ENCODE results near the gene TFB2M. TPM values are rescaled to one million over a fixed set of nuclear protein-coding genes. Genes with fewer than 3 reads are reported as not detected.

TFB2M gene
- total RNA-seq, 2 experiments from 2014 or later, result 7.2 to 13.9 TPM

DNA sequence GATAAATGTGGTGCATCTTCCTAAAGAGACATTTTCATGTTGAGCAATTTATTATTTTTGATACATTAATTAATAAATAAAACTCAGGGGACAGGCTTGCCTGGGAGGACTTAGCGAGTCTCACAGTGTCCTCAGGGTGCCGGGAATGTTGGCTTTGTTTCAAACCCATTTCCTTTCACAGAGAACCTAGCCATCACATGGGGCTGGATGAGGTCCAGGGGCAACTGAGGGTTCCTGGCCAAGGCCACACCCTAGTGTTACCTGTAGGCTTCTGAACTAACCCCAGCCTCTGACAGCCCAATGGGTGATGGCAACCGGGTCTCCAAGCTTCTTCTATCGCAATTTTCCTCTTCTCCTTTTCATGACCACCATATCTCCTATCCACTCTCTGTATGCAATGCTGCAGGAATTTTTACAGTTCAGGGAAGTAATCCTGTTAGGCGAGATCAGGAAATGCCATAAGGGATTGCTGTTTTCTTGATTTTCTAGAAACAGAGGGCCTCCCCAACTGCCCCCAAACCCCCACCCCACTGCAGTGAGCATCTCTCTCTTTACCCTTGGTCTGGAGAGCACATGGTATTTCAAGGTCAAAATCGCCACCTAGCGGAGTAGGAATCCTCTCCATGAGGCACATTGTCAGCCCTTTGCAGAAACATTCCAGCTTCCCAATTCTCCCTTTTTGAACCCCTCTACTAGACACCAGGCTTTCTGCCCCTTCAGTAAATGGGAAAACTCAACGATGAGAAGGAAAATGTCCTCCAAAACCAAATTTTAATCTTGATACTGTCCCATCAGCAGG, 36.9 kb downstream of the TFB2M start:
- no peak overlapping the region for H3K27ac Mint-ChIP-seq
- H3K9me3 Mint-ChIP-seq (ENCODE audit: low read depth), result no peaks in the 10 kb centered on the region
- H3K4me3 Mint-ChIP-seq, result no peak overlapping the region
- H3K4me1 Mint-ChIP-seq, result peaks cover 17% of the 10 kb centered on the region
- peak; percentile 21 for DNase-seq
- ATAC-seq, result no peak
- H3K27me3 Mint-ChIP-seq, result no peaks in the 10 kb centered on the region
- peaks cover 8% of the 10 kb centered on the region for H3K36me3 Mint-ChIP-seq
- CTCF ChIA-PET, result no interaction called here

DNA sequence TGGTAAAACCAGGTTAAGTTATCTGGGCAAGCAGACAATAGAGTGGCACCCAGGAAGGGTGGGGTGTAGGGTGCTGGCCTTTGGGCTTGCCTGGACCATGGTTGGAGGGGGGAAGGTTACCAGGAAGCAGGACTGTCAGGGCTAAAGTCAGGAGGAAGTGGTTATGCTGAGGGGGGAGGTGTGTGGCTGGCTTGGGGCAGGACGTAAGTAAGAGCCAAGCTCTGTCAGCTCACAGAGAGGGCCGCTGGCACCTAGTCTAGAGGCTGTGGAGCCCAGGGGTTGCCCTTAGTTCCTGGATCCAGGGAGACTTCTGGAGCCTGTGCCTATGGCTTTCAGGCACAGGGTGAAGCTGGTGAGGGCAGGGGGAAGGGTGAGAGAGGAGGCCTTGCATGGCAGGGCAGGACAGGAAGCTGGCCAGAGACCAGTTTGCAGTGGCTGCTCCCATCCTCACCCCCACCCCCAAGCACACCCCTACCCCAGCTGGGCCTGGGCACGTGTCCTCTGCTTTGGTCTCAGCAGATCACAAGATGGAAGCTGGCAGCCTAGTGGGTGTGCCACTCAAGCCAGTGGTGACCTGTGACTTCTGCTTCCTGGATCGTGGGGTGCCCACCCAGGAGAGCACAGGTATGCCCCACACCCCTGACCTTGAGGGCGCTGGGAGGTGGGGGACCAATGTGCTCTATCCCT, 38.5 kb downstream of the TFB2M start:
- peak; percentile 88 for ATAC-seq
- peaks cover 17% of the 10 kb centered on the region for H3K4me1 Mint-ChIP-seq
- CTCF ChIA-PET, result no interaction called here
- H3K27me3 Mint-ChIP-seq, result no peaks in the 10 kb centered on the region
- peak overlapping the region; percentile 83 for H3K27ac Mint-ChIP-seq
- DNase-seq, result peak; percentile 70
- H3K36me3 Mint-ChIP-seq, result peaks cover 8% of the 10 kb centered on the region
- no peak overlapping the region for H3K4me3 Mint-ChIP-seq
- no peaks in the 10 kb centered on the region for H3K9me3 Mint-ChIP-seq (ENCODE audit: low read depth)

DNA sequence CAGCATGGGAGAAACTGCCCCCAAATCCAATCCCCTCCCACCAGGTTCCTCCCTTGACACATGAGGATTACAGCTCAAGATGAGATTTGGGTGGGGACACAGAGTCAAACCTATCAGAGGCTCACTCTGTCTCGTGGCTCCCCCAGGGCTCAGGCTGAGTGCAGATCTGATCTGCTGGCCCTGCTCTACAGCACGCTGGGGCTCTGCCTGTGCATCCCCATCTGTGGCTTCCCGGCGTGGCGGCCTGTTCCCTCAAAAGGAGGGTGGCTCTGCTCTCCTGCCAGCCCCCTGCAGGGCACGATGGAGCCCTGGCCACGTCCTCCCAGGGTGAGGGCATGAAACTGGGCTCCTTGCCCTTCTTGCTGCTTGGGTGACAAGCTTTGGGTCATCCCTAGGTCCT, 39.1 kb downstream of the TFB2M start:
- H3K9me3 Mint-ChIP-seq (ENCODE audit: low read depth), result no peaks in the 10 kb centered on the region
- CTCF ChIA-PET, result interaction anchor here (0.8 to 1.0 kb wide), 2 partner anchors 20 to 27 kb away, joined by 3 read pairs; partner anchors contain the start of gene SMYD3
- peak overlapping the region; percentile 83 for H3K27ac Mint-ChIP-seq
- H3K4me1 Mint-ChIP-seq, result peaks cover 17% of the 10 kb centered on the region
- DNase-seq (peak; percentile 37), ATAC-seq (no peak)
- H3K27me3 Mint-ChIP-seq, result no peaks in the 10 kb centered on the region
- H3K4me3 Mint-ChIP-seq, result no peak overlapping the region
- H3K36me3 Mint-ChIP-seq, result peaks cover 8% of the 10 kb centered on the region

DNA sequence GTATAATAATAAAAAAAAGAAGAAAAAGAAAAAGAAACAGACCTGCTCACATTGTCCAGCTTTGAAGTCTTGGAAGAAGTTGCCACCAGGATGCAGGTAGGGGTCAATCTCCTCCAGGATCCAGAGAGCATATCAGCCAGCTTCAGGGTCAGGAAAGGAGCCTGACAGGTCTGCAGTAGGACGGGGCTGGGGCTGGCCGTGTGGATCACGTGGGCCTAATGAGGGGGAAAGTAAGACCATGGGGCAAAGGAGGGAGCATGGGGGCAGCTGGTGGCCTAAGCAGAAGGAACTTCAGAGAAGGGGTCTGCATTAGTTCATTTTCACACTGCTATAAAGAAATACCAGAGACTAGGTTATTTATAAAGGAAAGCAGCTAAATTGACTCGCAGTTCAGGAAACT, 39.7 kb downstream of the TFB2M start:
- Mint-ChIP-seq H3K27me3 (no peaks in the 10 kb centered on the region), H3K9me3 (ENCODE audit: low read depth) (no peaks in the 10 kb centered on the region), H3K4me1 (peaks cover 17% of the 10 kb centered on the region), H3K27ac (peak overlapping the region; percentile 54), H3K4me3 (no peak overlapping the region), H3K36me3 (peaks cover 8% of the 10 kb centered on the region)
- no peak for ATAC-seq
- DNase-seq, result no peak
- CTCF ChIA-PET, result interaction anchor here (0.8 to 1.0 kb wide), 2 partner anchors 20 to 26 kb away, joined by 3 read pairs; partner anchors contain the start of gene SMYD3

DNA sequence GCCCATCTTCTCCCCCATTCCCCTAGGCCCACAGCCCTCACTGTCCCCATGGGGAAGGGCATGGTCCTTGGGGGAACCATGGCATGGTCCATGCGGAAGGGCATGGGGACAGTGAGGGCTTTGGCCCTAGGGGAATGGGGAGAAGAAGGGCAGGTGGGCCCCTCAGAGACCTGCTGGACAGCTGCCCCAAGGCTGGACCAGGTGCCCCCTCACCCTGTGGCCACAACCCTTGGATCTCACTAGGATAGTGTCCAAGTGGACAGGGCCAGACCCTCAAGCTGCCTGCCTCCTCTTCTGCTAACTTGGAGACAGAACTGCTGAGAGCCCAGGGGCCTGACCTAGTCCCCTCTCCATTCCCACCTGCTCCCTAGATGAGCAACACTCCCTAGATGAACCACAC, 46.5 kb downstream of the TFB2M start:
- CTCF ChIA-PET, result no interaction called here
- no peak overlapping the region for H3K4me3 Mint-ChIP-seq
- peaks cover 2% of the 10 kb centered on the region for H3K4me1 Mint-ChIP-seq
- DNase-seq, result peak; percentile 26
- no peak for ATAC-seq
- no peaks in the 10 kb centered on the region for H3K27me3 Mint-ChIP-seq
- H3K9me3 Mint-ChIP-seq (ENCODE audit: low read depth), result peaks cover 12% of the 10 kb centered on the region
- H3K36me3 Mint-ChIP-seq, result peaks cover 13% of the 10 kb centered on the region
- H3K27ac Mint-ChIP-seq, result no peak overlapping the region

DNA sequence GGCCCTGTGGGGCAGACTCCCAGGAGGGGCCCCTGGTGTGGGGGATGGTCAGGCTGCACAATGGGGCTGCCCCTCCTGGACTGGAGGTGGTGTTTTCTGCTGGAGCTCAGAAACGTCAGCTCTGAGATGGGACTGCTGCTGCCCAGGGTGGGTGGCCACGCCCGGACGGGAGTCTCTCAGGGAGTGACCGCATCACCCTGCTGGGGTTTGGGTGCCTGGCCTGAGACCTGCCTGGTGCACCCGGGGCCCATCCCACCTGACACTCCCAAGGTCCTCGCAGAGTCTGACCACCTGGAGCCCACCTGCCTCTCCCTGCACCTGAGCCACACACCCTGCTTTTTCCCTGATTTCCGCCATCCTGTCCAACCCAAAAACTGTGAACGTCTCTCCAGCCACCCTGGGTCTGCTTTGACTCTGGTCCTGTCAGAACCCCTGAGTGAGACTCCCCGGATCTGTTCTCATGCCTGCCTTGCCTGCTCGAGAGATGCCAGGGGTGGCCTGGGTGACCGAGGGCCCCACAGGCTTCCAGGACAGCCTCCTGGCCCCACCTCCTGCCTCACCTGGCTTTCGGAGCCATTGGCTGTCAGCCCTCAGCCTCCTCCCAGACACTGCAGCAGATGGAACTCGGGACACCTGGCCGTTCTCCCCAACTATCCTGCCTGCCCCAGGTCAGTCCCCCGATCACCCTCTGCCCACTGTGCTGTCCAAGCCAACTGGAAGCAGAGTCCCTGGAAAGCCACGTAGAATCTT, 47.4 kb downstream of the TFB2M start:
- Mint-ChIP-seq H3K4me1 (peaks cover 8% of the 10 kb centered on the region), H3K4me3 (no peak overlapping the region), H3K36me3 (peaks cover 17% of the 10 kb centered on the region), H3K27ac (no peak overlapping the region), H3K9me3 (ENCODE audit: low read depth) (peaks cover 16% of the 10 kb centered on the region), H3K27me3 (no peaks in the 10 kb centered on the region)
- CTCF ChIA-PET, result no interaction called here
- DNase-seq, result peak; percentile 18
- ATAC-seq, result no peak

DNA sequence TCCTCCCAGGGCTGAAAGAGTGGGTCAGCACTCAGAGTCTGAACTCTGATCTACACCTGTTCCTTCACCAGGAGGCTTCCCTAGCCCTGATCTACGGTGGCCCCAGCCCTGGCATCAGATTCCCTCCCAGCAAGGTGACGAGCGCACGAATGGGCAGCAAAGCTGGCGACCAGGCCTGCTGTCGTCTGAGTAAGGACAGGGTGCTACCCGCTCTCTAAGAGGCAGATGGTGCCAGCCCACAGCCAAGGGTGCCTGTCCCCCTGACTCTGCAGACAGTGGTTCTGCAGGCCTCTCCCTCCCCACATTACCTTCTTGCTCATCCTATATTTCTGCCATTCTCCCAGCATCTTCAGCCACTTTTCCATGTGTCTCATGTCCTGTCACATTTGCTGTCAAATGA, 48.7 kb downstream of the TFB2M start:
- DNase-seq (peak; percentile 29), ATAC-seq (no peak)
- CTCF ChIA-PET, result no interaction called here
- H3K27me3 Mint-ChIP-seq, result no peaks in the 10 kb centered on the region
- no peak overlapping the region for H3K27ac Mint-ChIP-seq
- H3K4me1 Mint-ChIP-seq, result peaks cover 8% of the 10 kb centered on the region
- peaks cover 16% of the 10 kb centered on the region for H3K9me3 Mint-ChIP-seq (ENCODE audit: low read depth)
- no peak overlapping the region for H3K4me3 Mint-ChIP-seq
- peaks cover 17% of the 10 kb centered on the region for H3K36me3 Mint-ChIP-seq

DNA sequence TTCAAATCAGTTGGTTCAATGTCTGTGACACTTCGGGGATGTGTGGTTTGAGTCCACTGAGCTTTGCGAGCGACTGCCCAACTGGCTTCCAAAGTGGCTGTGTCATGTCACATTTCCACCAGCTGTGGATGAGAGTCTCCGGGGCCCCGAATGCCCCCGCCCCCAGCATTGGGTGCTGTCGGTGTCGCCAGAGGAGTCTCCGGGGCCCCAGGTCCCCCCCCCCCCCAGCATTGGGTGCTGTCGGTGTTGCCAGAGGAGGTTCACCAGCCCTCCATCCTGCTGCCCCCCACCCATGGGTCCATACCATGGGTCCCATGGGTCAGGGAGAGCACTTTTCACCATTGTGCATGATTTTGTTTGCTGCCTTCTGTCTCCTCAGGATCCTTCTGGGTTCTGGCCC, 49.9 kb downstream of the TFB2M start:
- DNase-seq, result peak; percentile 32
- no peaks in the 10 kb centered on the region for H3K27me3 Mint-ChIP-seq
- no peak overlapping the region for H3K4me3 Mint-ChIP-seq
- peaks cover 17% of the 10 kb centered on the region for H3K36me3 Mint-ChIP-seq
- H3K4me1 Mint-ChIP-seq, result peaks cover 8% of the 10 kb centered on the region
- ATAC-seq, result no peak
- peaks cover 16% of the 10 kb centered on the region for H3K9me3 Mint-ChIP-seq (ENCODE audit: low read depth)
- H3K27ac Mint-ChIP-seq, result no peak overlapping the region
- CTCF ChIA-PET, result no interaction called here

DNA sequence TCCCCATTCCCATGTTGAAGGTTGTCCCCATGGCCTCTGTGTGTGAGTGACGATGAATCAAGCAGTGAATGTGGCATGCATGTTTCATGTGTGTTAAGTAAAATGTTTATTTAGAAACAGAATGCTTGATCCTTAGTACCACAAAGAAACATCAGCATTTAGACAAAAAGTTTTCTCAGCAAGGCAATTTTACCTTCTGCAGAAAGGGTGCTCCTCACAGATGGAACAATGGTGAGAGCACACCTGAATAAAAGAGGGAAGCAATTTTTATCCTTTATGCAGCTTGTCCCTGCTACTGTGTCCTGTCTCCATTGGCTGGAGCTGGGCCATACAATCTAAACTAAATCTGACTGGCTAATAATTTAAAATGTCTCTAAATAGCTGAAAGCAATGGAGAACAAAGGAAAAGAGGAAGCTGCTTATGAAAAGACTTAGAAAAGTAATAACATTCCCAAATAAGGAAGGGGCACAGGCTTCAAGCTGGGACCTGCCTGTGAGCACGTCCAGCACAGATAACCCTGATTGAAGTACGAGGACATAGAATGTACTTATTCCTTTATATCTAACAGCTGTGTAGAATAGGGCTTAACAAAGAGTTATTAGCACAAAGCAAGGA, 50.6 kb downstream of the TFB2M start:
- Mint-ChIP-seq H3K36me3 (peaks cover 17% of the 10 kb centered on the region), H3K27ac (no peak overlapping the region), H3K9me3 (ENCODE audit: low read depth) (peaks cover 16% of the 10 kb centered on the region), H3K4me1 (peaks cover 8% of the 10 kb centered on the region), H3K4me3 (no peak overlapping the region), H3K27me3 (no peaks in the 10 kb centered on the region)
- ATAC-seq, result no peak
- DNase-seq, result peak; percentile 9
- CTCF ChIA-PET, result no interaction called here

DNA sequence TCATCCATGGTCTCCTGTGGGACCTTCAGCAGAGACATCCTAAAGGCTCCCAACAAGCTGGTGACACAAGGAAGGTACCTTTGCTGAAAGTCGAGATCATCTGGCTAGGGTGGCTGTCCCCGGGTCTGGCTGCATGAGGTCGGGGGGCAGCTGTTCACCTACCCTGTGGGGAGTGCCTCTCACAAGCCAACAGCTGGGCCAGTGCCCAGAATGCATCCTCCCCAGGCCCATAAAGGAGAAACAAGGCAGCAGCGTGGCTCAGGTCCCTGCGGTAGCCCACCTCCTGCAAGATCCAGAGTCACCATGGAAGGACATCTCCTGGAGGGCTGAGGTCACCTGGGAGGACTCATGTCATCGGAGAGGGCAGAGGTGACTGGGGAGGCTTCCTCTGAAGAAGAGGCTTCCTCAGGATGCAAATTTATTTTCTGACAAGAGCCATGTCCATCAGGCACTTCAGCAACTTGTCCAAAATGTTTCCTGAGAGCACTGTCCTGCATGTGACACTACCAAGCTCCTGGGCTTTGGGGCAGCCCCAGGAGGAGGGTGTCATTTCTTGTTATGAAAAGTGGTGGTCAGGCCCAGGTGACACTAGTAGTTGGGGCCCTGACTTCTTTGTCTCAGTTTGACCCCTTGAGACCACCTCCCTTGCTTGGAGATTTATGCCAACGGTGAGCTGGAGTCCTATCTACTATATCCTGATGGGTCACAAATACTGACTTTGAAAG, 52.3 kb downstream of the TFB2M start:
- Mint-ChIP-seq H3K27me3 (no peaks in the 10 kb centered on the region), H3K27ac (peak overlapping the region; percentile 40), H3K36me3 (peaks cover 17% of the 10 kb centered on the region), H3K4me3 (peak overlapping the region; percentile 35), H3K4me1 (peaks cover 8% of the 10 kb centered on the region), H3K9me3 (ENCODE audit: low read depth) (peaks cover 16% of the 10 kb centered on the region)
- ATAC-seq (no peak), DNase-seq (peak; percentile 37)
- CTCF ChIA-PET, result no interaction called here

DNA sequence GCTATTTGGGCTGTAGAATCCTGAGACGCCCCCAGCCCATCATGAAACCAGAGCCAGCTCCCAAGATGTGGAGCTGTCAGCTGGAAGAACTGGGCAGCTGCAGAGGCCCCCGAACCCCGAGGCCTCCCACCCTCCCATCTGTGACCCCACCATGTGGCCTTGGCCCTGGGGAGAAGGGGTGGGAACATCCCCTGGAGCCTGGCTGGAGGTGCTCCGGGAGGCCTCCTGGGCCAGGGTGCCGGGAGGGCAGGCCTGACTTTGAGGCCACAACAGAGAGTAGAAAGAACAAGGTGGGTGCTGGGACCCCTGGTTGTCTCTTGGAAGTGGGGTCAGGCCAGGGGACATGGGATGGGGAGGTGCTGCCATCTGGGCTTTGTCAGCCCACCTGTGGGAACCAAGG, 53.0 kb downstream of the TFB2M start:
- no peak overlapping the region for H3K4me3 Mint-ChIP-seq
- CTCF ChIA-PET, result no interaction called here
- DNase-seq (peak; percentile 25), ATAC-seq (no peak)
- no peaks in the 10 kb centered on the region for H3K27me3 Mint-ChIP-seq
- peaks cover 10% of the 10 kb centered on the region for H3K4me1 Mint-ChIP-seq
- peaks cover 17% of the 10 kb centered on the region for H3K36me3 Mint-ChIP-seq
- H3K9me3 Mint-ChIP-seq (ENCODE audit: low read depth), result peaks cover 16% of the 10 kb centered on the region
- H3K27ac Mint-ChIP-seq, result no peak overlapping the region

DNA sequence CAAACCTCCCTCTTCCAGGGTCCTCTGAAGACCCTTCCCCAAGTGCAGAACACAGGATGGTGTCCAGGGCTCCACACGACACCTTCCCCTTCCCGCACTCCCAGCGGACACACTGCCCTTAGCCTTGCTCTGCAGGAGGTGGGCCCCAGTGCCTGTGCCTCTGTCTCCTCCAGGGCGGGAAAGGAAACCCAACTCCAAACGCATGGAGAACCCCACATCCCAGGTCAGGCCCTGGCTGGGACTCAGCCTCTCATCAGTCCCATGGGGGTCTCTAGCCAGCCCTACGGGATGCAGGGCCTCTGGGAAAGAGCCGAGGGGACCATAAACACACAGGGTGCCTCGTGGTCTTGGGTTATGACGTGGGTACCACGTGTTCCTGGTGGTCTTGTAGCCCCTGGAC, 53.4 kb downstream of the TFB2M start:
- Mint-ChIP-seq H3K9me3 (ENCODE audit: low read depth) (peaks cover 16% of the 10 kb centered on the region), H3K36me3 (peaks cover 17% of the 10 kb centered on the region), H3K27ac (no peak overlapping the region), H3K4me3 (no peak overlapping the region), H3K4me1 (peaks cover 12% of the 10 kb centered on the region), H3K27me3 (no peaks in the 10 kb centered on the region)
- no peak for ATAC-seq
- CTCF ChIA-PET, result no interaction called here
- peak; percentile 19 for DNase-seq

DNA sequence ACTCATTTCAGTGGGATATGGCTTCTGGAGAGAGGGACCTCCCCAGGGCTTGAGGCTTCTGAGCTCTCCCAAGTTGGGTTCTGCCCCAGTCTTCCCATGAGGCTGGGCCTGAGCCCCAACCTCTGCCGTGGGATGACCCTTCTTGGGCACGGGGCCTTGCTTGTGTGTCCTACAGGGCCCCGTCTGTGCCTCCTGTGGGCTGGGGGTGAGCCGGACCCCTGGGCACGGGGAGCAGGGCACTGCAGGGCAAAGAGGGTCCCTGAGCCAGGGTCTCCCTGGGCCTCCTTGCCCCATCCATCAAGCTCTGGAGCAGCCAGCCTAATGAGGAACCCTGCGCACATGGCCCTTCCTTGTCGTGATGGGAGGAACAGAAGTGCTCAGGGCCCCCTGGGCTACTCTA, 53.8 kb downstream of the TFB2M start:
- no peak for ATAC-seq
- H3K4me1 Mint-ChIP-seq, result peaks cover 17% of the 10 kb centered on the region
- no peaks in the 10 kb centered on the region for H3K27me3 Mint-ChIP-seq
- peaks cover 16% of the 10 kb centered on the region for H3K9me3 Mint-ChIP-seq (ENCODE audit: low read depth)
- CTCF ChIA-PET, result no interaction called here
- no peak overlapping the region for H3K4me3 Mint-ChIP-seq
- no peak overlapping the region for H3K27ac Mint-ChIP-seq
- peak; percentile 33 for DNase-seq
- H3K36me3 Mint-ChIP-seq, result peaks cover 17% of the 10 kb centered on the region

Data from activated CD8-positive, alpha-beta memory T cell treated with anti-CD3 and anti-CD28 coated beads, Interleukin-2, amount 10 ng/mL, durations not matched to agents 7 days and 5 days (primary cell).